ENCODE measurements around the gene CELA2A. TPM values are rescaled to one million over a fixed set of nuclear protein-coding genes. Genes with fewer than 3 reads are reported as not detected.

The CELA2A gene
- total RNA-seq, 1 experiment from 2014 or later: not detected

DNA sequence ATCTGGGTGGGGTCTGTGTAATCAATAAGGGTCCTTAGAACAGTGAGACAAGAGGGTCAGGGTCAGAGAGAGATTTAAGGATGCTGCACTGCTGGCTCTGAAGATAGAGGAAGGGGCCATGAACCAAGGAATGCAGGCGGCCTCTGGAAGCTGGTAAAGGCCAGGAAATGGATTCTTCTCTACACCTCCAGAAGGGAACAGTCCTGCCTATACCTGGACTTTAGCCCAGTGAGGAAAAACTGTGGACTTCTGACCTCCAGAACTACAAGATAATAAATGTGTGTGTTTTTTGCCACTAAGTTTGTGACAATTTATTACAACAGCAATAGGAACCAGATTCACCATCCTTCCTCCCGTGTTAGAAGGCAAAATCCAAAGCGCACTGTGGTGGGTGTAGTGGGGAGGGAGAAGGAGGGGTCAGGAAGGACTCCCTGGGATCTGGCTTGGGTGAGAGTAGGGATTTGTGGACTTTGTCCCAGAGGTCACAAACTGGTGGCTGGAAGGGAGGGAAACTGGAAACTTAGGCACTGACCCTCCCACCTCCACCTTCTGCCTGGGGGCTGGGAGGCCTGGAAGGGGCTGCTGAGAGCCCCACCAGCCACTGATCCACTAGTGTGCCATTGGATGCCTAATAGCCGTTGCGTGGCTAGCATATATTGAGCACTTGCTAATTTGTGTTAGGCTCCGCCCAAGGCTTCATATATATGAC is 5.4 kb upstream of the CELA2A start:
- DNase-seq (ENCODE audit: low spot score): no peak
- intact Hi-C loops (cut with micrococcal nuclease; ENCODE audit: unreplicated experiment): no loop called here
- BruUV-seq (replicated peaks): no TSS peak
- no peaks in the 10 kb centered on the region for H3K9me3 ChIP-seq (ENCODE audit: low read depth, low read length, poor library complexity, severe bottlenecking)
- POLR2A ChIA-PET (ENCODE audit: low non-redundant PET): no interaction called here
- H3K27ac ChIP-seq (ENCODE audit: low read depth, low read length, poor library complexity, severe bottlenecking): no peak overlapping the region
- TF ChIP-seq, protein P1, sequence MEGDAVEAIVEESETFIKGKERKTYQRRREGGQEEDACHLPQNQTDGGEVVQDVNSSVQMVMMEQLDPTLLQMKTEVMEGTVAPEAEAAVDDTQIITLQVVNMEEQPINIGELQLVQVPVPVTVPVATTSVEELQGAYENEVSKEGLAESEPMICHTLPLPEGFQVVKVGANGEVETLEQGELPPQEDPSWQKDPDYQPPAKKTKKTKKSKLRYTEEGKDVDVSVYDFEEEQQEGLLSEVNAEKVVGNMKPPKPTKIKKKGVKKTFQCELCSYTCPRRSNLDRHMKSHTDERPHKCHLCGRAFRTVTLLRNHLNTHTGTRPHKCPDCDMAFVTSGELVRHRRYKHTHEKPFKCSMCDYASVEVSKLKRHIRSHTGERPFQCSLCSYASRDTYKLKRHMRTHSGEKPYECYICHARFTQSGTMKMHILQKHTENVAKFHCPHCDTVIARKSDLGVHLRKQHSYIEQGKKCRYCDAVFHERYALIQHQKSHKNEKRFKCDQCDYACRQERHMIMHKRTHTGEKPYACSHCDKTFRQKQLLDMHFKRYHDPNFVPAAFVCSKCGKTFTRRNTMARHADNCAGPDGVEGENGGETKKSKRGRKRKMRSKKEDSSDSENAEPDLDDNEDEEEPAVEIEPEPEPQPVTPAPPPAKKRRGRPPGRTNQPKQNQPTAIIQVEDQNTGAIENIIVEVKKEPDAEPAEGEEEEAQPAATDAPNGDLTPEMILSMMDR (conservative IDR thresholded peaks at IDR 0.05; ENCODE audit: low read depth, low read length): no peak
- TF ChIP-seq EZH2 (IDR thresholded peaks at IDR 0.05; ENCODE audit: borderline replicate concordance, low read depth, low read length, poor library complexity, severe bottlenecking): no peak
- H3K4me1 ChIP-seq (ENCODE audit: insufficient read depth, low read length, poor library complexity, severe bottlenecking): no peaks in the 10 kb centered on the region
- H3K4me3 ChIP-seq (ENCODE audit: low read depth, low read length, poor library complexity, severe bottlenecking): no peak overlapping the region
- no peaks in the 10 kb centered on the region for H3K27me3 ChIP-seq (replicated peaks; ENCODE audit: insufficient read depth, low read depth, low read length, poor library complexity)
- CTCF ChIA-PET: interaction anchor here (0.6 kb wide), 1 partner anchor 904 kb away, joined by 4 read pairs; no protein-coding TSS in a partner anchor
- no peaks in the 10 kb centered on the region for H3K36me3 ChIP-seq (ENCODE audit: insufficient read depth, low read length, poor library complexity, severe bottlenecking)

DNA sequence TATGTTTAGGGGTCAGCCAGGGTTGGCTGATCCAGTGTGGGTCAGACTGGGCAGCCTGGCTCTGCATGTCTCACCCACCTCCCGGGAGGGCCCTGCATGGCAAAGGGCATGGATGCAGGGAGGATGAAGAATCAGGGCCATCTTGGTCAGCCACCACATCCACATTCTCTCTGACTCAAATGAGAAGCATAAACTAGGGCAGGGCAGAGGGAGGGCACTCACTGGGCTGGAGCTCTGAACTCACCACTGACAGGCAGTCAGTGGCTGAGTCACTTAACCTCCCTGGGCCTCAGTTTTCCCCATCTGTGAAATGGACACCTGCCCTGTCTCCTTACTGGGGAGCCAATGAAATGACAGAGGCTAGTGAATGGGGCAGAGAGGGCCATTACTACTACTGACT is 4.3 kb upstream of the CELA2A start:
- TF ChIP-seq, protein P1 (conservative IDR thresholded peaks at IDR 0.05; ENCODE audit: low read depth, low read length): no peak
- TF ChIP-seq EZH2 (IDR thresholded peaks at IDR 0.05; ENCODE audit: borderline replicate concordance, low read depth, low read length, poor library complexity, severe bottlenecking): no peak
- no TSS peak for BruUV-seq (replicated peaks)
- intact Hi-C loops (cut with micrococcal nuclease; ENCODE audit: unreplicated experiment): no loop called here

DNA sequence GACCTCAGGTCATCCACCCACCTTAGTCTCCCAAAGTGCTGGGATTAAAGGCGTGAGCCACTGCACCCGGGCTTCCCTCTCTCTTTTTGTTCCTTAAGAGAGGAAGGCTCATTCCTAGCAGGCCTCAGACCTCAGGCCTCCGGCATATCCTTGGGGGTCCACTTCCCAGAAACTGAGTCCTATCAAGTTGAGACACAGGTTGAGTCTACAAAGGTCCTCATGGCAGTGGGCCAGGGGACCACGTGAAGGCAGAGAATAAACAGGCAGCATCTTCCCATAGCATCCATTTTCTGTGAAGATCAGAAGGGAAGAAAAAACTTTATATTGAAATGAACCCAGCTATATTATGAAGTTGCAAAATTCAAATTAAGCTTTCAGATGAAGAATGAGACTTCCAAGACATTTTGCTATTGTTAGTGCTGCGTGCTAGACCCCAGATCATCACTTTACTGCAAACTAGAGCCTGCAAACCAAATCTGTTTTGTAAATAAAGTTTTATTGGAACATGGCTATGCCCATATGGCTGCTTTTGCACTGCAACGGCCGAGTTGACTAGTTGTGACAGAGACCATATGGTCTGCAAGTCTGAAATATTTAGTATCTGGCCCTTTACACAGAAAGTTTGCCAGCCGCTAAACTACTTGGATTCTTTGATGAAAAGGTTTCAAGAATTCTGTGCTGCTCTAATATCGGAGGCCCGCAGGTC is 3.5 kb upstream of the CELA2A start:
- H3K4me1 ChIP-seq (ENCODE audit: insufficient read depth, low read length, poor library complexity, severe bottlenecking): no peaks in the 10 kb centered on the region
- no peak overlapping the region for H3K4me3 ChIP-seq (ENCODE audit: low read depth, low read length, poor library complexity, severe bottlenecking)
- H3K9me3 ChIP-seq (ENCODE audit: low read depth, low read length, poor library complexity, severe bottlenecking): no peaks in the 10 kb centered on the region
- ChIA-PET POLR2A (ENCODE audit: low non-redundant PET) (no interaction called here), CTCF (no interaction called here)
- TF ChIP-seq, protein P1 (conservative IDR thresholded peaks at IDR 0.05; ENCODE audit: low read depth, low read length): no peak
- TF ChIP-seq EZH2 (IDR thresholded peaks at IDR 0.05; ENCODE audit: borderline replicate concordance, low read depth, low read length, poor library complexity, severe bottlenecking): no peak
- intact Hi-C loops (cut with micrococcal nuclease; ENCODE audit: unreplicated experiment): no loop called here
- DNase-seq (ENCODE audit: low spot score): no peak
- no TSS peak for BruUV-seq (replicated peaks)
- no peaks in the 10 kb centered on the region for H3K36me3 ChIP-seq (ENCODE audit: insufficient read depth, low read length, poor library complexity, severe bottlenecking)
- H3K27ac ChIP-seq (ENCODE audit: low read depth, low read length, poor library complexity, severe bottlenecking): no peak overlapping the region
- no peaks in the 10 kb centered on the region for H3K27me3 ChIP-seq (replicated peaks; ENCODE audit: insufficient read depth, low read depth, low read length, poor library complexity)

More for the DNA sequence above, 4.3 kb upstream of the CELA2A start:
- H3K27me3 ChIP-seq (replicated peaks; ENCODE audit: insufficient read depth, low read depth, low read length, poor library complexity): no peaks in the 10 kb centered on the region
- H3K4me3 ChIP-seq (ENCODE audit: low read depth, low read length, poor library complexity, severe bottlenecking): no peak overlapping the region
- no peaks in the 10 kb centered on the region for H3K9me3 ChIP-seq (ENCODE audit: low read depth, low read length, poor library complexity, severe bottlenecking)
- CTCF ChIA-PET: no interaction called here
- H3K4me1 ChIP-seq (ENCODE audit: insufficient read depth, low read length, poor library complexity, severe bottlenecking): no peaks in the 10 kb centered on the region
- POLR2A ChIA-PET (ENCODE audit: low non-redundant PET): no interaction called here
- H3K27ac ChIP-seq (ENCODE audit: low read depth, low read length, poor library complexity, severe bottlenecking): no peak overlapping the region
- no peaks in the 10 kb centered on the region for H3K36me3 ChIP-seq (ENCODE audit: insufficient read depth, low read length, poor library complexity, severe bottlenecking)
- DNase-seq (ENCODE audit: low spot score): no peak

Measured in A673 (cell line).